Tongue (tissue), 2 donors: ENCODE measurements around the gene ITPKB. TPM values are rescaled to one million over a fixed set of nuclear protein-coding genes. Genes with fewer than 3 reads are reported as not detected.
A peak's percentile ranks its signal among the peaks of the same experiment; 100 is the strongest.
"Not testable (repeated sequence)": the region's sequence is repeated elsewhere in the genome, so short reads cannot be mapped to it uniquely, and the experiment has no call there.

ENCODE experiments used
- DNase-seq: peaks from one replicate; pipeline ENCODE4 v3.0.0-alpha.2; 2015
- total RNA-seq: library from RNA; depleted of rRNA; stranded (reverse); fragments of >200 nt; gene quantifications from one replicate; pipeline ENCODE4 v1.2.3, GENCODE V29; 2014

The ITPKB gene
- total RNA-seq, 1 donor from 2014 or later, result 34.2 TPM

DNA sequence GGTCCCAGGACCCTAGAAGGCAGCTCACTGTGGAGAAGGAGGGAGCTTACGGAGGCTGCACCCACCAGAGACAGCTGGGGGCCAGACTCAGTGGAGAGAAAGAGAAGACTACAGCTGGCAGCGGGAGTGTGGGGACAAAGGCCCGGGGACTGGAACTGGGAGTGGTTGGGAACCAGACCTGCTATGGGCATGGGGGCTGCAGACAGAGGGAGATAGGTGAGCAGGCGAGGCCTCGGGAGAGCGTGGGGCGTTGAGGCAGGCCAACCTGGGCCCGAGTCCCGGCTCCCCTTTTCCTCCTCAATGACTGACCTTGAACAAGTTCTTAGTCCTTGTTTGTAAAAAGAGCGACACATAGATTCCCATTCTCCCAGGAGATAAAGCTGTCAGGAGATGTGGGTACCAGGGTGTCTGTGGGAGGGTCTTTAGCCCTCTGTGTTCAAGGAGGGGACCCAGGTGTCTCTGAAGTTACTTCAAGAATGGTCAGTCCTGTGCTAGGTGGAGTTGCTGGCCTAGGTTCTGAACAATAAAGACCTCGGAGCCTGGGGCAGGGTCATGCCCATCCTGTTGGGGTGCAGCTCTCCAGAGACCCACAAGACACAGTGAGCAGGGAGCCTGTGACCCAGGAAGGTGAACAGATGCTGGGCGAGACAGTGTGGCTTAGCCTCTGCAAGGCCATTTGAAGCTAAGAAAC, 87.9 kb downstream of the ITPKB start:
- DNase-seq, result no peak

DNA sequence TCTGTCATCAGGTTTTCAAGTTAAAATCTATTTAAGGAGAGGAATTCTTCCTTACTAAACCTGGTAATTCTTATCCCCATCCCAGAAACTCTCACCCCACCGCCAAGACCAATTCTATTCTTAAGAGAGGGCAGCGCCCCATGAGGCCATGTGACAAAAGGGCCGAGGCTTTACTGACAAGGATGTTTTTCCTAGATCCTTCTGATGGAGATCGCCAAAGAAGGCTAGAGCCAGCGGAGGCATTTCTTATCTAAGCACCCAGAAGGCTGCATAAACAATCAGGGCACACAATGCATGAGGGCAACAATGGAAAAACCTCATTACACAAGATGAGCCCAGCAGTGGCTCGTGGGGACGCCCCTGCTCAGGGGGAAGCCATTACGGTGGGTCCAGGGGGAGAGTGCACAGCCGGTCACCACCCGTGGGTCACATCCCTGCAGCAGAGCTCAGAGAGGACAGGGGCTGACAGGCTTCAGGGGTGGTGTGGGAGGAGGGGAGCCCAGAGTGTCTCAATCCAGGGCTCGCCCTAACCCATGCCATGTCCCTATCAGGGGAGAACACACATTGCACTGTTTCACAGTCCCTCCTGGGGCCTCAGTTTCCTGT, 88.7 kb downstream of the ITPKB start:
- no peak for DNase-seq

DNA sequence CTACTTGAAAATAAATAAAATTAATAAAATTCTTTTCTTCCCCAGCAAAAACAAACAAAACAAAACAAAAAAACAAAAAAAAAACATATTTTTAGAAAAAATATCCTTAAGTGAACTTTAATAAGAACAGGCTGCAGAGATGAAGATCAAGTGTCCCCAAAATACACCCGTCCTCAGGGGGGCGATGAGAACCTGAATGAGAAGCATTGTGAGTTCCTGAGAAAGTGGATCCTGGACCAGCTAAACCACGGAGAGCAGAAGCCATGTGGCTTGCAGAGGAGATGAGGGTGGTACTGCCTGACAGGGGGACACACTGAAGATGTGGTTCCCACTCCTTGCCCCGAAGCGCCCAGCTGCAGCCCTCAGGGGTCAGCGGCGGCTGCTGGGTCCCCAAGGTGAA, 89.3 kb downstream of the ITPKB start:
- no peak for DNase-seq

DNA sequence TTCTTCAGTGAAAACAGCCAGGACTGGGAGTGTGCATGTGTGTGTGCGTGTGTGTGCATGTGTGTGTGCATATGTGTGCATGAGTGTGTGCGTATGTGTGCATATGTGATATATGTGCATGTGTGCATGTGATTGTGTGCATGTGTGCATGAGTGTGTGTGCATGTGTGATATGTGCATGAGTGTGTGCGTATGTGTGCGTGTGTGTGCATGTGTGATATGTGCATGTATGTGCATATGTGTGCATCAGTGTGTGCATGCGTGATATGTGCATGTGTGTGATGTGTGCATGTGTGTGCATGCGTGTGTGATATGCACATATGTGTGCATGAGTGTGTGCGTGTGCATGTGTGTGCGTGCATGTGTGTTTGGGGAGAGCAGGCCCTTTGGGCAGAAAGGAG, 89.8 kb downstream of the ITPKB start:
- no peak for DNase-seq

GRCh38 chr1:226648421-226648820, 90.7 kb downstream of the ITPKB start:
- no peak for DNase-seq

GRCh38 chr1:226647719-226648118, 91.4 kb downstream of the ITPKB start:
- DNase-seq, result no peak

DNA sequence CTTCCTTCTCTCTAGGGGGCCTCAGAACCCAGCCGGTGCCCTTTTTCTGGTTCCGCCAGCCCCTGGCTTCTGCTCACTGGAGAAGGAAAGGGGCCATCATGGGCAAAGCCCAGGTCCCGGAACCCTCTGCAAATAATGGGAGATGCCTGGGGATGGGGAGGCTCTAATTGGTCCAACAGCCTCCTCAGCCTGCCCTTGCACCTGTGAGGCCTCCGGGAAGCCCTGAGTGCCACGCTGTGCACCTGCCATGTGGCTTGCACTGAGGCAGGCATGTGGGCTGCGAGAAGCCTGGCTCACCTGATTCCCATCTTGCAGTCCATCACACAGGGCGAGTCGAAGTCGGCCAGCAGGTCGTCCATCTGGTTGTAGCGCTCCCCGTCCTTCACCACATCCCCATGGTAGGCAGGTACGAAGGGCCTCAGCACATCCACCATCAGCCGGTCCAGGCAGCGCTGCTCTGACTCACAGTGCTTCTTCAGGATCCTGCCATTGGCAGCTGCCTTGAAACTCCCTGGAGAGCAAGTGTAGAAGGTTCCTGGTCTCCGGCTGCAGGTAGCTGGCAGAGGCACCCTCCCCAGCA, 92.1 kb downstream of the ITPKB start:
- no peak for DNase-seq

DNA sequence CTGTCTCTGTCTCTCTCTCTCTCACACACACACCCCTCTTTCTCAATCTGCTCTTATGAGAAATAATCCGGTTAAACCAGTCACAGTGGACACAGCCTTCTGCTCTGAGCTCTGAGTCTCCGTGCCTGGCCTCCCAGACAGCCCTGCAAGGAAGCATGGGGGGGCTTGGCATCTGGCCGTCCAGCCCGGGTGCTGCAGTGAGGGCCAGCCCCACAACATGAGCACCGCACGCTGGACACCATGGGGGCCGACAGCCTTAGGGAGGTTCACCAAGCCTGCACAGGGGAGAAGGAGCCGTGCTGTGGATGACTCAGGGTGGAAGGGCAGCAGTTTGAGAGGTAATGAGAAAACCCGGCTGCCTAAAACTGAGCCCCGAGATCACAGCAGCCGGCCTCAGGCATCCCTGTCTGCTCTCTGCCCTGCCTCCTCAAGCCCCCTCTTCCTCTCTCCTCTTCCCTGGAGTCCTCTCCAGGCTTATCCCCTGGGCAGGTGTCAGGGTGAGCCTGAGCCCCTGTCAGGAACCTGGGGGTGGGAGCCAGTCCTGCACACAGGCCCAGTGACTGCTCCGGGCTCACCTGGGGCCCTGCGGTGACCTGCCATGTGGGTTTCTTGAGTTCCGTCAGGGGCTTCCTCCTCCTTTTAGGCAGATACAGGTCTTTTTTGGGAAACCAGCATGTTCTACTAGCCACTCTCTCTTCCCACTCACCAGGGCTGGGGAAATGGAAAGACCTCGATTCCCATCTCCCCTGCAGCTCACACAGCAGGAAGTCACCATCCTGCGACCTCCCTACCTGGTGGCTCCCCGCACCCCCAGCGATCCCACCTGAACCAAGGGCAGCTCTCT, 92.8 kb downstream of the ITPKB start:
- no peak for DNase-seq

GRCh38 chr1:226645279-226645976, 93.7 kb downstream of the ITPKB start:
- DNase-seq, result no peak

DNA sequence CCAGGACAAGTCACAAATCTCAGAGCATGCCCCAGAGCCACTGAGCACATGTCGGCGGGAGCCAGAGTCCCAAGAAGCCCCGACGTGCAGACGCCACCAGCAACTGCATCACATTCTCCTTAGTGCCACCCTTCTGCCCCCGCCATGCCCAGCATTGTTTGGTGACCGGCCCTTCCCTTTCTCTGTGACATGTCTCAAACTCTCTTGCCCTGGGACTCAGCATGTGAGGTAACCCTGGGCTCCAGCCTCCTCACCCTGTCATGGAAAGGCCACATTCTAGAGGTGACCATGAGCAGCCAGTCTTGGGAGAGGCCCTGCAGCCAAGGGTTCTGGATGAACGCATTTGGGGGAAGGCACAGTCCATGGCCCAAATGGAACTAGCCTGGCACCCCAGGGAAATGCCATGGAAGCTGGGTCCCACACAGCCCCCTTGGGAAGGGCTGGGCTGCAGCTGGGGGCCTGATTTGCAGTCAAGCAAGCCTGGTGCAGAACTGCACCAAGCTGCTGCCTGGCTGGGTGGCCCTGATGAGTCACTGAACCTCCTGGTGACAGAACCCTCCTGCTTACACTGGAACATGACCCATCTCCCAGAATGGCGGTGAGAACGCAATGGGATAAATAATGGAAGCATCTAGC, 94.4 kb downstream of the ITPKB start:
- DNase-seq, result no peak

GRCh38 chr1:226643611-226644540, 95.2 kb downstream of the ITPKB start:
- DNase-seq, result no peak

GRCh38 chr1:226643177-226643576, 95.9 kb downstream of the ITPKB start:
- peak; percentile 63 for DNase-seq

DNA sequence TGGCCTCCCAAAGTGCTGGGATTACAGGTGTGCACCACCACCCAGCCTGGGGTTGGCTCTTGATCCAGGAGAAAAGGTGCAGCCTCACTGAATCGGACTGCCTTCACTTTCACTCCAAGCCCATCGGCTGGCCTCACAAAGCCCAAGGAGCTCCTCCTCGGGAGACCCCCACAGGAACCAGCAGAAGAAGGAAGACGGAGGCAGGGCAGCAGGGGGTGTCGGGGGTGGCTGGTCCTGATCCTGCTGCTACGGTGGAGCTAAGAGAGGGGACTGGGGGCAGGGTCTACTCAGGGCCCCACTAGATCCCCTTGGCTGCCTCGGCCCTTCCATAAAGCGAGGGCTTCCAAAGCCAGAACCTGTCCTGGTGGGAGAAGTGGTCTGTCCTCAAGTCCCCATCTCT, 96.7 kb downstream of the ITPKB start:
- no peak for DNase-seq

GRCh38 chr1:226641671-226642231, 97.3 kb downstream of the ITPKB start:
- DNase-seq, result no peak

DNA sequence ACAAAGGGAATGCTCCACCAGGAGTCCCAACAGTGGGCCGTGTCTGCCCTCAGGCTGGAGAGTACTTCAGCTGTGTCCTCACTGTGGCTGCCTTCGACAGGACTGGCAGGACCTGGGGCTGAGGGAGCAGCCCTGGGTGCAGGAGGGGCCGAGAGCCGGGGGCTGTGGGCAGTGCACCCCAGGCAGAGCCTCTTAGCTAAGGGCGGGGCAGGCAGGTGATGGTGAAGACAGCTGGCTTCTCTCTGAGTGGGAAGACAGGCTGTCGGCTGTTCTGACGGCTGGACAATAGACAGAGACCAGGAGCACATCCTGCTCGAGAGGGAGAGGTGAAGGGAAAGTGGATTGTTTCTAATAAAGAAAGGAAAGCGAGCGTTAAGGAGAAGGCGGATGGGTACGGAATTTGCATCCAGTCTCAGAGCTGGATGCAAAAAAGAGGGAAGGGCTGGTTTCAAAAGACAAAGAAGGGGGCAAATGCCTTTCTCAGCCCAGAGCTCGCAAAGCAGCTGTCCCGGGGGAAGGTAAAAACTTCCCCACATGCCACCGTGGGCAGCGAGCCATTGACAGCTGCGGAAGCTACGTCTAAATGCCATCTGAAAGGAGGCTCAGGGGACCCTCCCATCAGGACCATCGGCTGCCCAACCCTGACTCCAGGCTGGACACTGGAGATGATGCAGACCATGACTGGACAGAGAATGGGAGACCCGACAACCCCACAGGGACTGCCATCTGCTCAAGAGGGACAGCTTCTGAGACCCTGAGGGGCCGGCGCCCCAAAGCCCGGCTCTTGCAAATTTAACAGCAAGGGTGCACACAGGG, 98.6 kb downstream of the ITPKB start:
- peak; percentile 82 for DNase-seq

DNA sequence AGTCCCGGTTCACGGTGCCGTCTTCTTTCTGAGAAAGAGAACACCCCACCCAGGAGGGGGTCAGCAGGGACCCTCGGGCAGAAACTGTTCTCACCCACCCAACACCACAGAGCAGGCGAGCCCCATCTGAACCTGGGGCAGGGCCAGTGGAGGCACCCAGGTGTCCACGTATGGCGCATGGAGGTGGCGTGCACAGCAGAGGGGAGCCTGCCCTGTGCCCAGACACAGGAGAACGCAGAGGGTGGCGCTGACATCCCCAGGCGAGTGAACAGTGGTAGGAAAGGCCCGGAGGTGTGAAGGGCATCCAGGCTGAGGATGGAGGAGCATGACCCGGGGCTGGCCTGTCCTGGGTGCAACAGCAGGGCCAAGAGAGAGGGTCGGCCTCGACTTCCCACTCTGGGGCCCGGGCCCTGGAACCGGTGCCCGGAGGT, 99.4 kb downstream of the ITPKB start:
- no peak for DNase-seq

- not testable (repeated sequence) for DNase-seq
Measured at GRCh38 chr1:226639206-226639605, 99.9 kb downstream of the ITPKB start.

- no peak for DNase-seq
Measured at GRCh38 chr1:226638608-226639007, 100.5 kb downstream of the ITPKB start.

DNA sequence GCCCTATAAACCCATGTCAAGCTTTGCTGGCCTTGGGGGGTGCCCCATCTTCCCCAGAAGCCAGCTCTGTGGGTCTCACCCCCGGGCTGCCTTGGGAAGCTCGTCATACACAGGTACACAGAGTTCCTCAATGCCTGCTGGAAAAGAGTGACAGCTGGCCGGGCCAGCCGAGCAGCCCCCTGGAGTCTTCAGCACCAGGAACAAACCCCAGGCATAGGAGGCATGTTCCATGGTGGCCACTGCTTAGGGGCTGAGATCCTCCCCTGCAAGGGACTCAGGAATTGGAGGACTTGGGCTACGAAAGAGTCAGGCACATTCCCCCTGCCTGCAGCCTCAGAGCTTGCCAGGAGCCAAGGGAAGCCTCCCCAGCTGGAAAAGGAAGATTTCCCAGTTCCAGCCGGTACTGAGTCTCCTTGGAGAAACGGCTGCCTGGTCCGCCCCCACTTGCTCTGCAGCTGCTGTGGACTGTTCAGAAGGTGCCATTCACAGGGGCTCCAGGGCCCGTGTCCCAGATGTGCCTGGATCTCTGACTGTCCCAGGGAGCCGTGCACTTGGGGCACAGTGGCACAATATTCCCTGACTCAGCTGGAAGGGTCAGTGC, 101.0 kb downstream of the ITPKB start:
- peak; percentile 77 for DNase-seq
